ENCODE measurements around the gene TGFB3.

Gene TGFB3

DNA sequence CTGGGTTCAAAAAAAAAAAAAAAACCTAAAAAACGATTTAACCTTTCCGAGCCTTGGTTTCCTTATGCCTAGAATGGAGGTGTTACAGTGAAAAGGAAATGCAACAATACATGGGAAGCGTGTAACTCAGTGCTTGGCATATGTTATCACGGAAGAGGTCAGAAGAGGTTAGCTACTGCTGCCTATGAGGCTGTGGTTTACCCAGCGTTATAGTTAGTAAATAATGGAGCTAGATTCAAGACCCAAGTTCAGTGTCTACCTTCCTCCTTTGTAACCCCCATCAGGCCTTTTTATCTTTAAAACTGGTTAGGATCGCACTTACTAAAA, 4.6 kb upstream of the TGFB3 start:
- DNase-seq = no peak

DNA sequence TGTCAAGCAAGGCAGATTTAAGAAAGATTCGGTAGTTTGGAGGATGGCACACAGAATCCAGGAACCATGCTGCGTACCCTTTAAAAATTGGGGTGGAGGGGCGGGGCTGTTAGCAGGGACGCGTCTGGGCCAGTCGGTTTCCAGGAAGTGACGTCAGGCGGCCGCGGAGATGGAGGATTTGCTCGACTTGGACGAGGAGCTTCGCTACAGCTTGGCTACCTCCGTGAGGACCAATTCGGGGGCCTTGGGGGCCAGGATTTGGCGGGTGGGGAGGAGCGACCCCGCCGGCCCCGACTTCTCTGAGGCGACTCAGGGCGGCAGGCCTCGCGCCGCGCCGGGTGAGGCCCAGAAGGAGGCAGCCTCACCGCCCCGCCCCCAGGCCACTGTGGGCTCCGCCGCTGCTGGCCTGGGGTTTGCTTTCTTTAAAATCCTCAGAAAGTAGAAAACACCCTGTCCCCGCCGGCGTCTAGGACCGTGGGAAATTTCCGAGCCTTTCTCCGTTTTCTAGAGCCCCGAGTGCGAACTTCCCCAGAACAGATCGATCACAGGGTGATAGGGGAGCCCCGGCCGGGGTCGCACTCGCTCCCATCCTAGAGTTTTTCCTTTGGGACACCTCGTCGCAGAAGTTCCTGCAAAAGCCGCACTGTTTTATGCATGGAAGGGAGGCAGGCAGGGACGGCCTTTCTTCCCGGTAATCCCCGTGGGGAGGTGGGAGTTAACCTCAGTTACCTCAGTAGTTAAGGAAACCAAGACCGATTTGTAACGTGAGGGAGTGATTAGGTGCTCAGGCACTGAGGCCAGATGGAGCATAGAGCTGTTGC, 4.0 kb upstream of the TGFB3 start, which contains the start of gene IFT43:
Gene IFT43 (plus strand): TSS at position 146 of the 821 bp plus-strand sequence. CDS start 24 bp downstream, at position 170.
- DNase-seq = peak; percentile 86

DNA sequence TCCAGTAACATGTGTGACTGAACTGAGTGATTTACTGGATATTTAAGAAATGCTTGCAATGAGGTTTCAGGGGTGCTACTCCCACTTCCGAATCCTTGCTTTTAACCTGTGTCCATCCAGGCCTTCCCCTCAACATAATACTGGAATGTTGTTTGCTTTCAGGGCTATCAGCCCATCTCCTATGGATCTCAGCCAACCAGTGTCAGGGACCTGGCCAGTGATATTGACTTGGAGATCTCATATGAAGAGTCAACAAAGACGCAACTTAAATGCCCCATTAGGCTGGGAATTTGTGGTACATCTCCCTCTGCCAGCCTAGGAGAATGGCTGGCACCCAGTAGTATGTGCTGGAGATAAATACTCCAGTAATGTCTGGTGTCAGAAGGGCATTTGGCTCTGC, 2.9 kb upstream of the TGFB3 start:
- no peak for DNase-seq

DNA sequence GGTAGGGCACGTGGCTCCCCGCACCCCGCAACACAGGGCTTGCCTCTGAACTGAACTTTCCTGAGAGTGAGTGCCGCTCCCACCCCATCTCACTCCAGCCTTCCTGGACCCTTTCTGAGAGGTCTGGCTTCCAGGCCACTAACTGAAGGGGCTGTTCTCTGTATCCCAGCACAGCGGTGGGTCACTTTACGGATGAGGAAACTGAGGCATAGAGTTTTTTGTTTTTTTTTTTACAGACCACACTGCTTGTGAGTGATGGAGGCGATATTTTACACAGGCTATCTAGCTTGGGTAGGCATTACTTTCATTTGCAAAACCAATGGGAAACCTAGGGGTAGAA, 1.2 kb upstream of the TGFB3 start:
- no peak for DNase-seq

DNA sequence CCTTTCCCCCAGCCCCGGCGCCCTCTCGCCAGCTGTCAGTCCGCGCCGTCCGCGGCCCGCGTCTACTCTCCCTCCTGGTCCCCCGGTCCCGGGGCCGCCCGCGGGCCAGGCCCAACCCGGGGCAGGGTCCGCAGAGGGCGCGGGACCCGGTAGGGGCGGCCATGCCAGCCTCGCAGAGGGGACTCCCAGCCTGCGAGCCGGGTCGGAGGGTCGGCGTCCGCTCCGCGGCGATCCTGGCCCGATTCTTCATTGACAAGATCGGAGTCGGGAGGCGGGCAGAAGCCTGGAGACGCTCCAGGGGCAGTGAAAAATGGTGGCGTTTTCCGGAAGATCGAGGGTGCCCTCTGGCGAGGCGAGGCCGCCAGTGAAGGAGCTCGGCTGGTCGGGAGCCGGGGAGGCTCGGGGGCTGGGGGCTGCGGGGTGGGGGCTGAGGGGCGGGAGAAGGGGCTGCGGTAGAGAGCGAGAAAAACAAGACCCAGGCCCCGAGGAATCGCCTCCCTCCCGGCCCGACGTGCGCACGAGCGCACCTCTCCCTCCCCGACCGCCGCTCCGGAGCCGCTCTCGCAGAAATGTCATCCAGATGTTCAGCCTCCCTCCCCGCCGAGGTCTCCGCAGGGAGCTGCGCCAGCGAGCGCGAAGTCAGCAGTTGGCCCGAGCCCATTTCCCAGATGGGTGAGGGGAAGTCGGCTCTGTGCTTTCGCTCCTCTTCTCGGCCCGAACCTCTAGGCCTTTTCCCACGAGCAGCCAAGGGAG, 647 bp upstream of the TGFB3 start:
- DNase-seq = peak; percentile 70

DNA sequence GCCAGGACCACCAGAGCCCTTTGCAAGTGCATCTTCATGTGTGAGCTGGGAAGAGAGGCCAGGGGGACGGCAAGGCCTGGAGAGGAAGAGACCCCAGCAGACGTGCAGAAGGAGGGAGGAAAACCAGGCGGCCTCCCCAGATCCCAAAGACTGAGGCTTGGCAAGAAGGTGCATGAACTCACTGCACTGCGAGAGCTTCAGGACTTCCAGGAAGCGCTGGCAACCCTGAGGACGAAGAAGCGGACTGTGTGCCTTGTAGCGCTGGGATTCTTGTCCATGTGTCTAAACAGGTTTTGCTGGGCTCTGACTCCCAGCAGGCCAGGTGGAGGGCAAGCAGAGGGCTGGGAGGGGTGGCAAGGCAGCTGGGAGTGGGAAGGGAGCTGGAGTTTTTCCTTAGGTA, 939 bp downstream of the TGFB3 start:
- DNase-seq = no peak

DNA sequence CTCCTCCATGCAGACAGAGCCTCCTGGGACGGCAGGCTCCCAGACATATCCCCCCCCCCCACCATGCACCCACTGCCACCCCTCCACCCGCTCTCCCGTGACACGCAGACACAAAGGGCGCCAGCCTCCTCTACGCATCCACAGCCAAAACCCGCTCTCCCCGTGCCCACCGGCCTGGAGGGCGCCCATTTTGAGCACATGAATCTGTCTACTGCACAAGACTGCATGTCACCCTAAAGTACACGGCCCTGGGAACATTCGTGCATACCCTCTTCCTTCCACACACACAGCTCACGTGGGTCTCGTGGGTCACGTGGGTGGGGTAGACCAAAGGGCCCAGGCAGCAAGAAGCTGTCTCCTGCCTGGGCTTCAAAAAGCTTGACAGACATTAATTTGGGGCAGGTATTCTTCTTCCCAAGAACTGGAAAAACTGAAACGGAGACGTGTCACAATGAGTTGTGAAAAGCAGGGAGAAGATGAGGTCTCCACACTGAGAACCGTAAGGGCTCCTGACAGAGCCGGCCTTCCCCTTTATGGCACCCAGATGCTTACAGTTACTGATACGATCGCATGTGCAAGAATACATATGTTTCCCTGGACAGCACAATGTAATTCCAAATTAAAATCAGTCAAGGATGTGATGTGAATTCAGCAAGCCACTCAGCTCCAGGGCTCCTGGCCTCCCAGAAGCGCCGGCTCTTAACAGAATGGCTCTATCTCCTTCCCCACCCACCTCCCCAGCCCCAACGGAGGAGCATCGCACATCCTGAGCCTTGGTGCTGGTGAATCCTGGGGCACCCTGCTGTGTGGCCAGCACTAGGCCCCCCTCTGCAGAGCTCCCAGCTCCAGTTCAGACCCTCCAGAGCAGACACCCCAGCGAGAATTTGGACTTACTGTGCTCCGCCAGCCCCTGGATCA, 1.9 kb downstream of the TGFB3 start:
- DNase-seq = no peak

DNA sequence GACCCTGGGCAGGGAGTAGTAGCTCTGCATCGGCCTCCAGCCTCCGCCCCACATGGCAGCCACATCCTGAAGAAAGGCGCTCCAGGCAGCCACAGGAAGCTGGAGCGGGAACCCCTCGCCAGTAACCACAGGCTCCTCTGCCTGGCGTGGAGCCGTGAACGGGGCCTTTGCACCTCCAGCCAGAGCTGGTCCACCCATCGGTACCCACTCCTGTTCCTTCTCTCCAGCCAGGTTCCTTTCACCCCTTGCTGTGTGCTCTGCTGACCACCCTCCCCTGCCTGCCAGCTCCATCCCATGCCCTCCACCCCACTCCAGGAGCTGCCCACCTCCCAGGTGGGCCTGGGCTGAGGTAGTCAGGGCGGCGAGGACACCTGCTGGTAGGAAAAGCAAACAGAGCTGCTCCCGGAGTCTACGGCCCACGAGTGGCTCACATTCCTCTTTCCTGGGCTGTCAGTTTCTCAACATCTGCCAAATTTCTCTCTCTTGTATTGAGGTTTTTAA, 2.7 kb downstream of the TGFB3 start:
- no peak for DNase-seq

DNA sequence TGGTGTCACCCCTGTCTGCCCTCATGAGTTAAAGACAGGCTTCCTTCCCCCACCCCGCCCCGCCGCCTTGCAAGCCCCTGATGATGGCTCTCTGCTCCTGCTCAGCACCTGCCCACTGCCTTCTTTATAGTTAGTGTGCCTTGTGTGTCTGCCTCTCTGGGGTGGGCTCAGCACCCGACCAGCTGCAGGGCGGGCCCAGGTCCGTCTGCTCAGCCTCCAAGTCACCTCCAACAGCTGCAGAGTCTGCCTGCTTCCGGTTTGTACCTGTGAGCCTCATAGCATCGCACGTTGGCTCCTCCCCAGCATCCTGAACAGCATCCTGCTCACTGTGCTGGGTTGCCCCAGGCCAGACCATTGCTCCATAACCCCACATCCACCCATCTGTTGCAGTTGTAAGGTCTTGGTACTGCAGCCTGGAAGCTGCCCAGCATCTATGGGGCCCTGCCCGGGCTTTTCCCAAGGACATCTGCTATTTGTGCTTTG, 3.5 kb downstream of the TGFB3 start:
- no peak for DNase-seq

DNA sequence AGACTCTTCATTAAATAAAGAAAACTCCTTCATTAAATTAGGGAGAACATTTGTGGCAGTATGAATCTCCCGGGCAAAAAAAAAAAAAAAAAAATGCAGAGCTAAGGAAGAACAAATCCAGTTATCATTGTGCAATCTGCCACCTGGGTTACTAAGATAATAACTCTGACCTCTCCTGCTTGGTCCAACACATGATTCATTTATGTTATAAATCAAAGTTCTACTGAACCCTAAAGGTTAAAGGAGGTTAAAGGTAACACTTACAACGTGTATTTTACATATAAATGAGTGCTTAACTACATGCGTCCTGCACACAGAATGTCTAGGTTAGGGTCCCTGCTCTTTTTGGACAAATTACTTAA, 4.2 kb downstream of the TGFB3 start:
- no peak for DNase-seq

DNA sequence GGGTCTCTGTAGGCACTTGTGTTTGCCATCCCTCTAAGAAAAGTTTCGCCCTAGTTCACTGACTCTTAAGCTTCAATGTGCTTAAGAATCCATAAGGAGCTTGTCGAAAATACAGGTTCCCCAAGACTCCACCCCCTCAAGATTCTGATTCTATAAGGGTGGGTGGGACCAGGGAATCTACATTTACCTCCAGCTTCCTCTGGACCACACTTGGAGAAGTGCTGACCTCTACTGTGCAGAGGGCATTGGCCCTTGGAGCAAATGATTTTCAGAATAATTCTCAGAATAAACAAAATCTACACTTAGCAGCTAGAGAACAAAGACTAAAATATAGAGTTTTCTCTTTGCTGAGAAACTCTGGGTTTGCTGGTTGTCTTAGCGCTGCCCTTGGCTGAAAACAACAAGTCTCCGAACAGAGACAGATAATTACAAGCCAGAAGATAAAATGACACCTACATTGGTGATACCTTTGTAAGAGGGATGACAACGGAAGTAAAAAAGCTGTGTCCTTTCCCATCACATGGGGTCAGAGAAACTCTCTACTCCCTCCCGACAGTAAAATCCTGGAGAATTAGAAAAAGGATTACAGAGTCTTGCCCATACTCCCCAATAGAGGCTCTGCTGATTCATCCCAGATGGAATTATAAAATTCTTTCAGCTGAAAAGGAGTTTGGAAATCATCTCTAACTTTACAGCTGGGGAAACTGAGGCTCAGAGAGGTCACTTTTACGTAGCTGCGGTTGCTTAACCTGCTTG, 4.8 kb downstream of the TGFB3 start:
- DNase-seq = no peak

DNA sequence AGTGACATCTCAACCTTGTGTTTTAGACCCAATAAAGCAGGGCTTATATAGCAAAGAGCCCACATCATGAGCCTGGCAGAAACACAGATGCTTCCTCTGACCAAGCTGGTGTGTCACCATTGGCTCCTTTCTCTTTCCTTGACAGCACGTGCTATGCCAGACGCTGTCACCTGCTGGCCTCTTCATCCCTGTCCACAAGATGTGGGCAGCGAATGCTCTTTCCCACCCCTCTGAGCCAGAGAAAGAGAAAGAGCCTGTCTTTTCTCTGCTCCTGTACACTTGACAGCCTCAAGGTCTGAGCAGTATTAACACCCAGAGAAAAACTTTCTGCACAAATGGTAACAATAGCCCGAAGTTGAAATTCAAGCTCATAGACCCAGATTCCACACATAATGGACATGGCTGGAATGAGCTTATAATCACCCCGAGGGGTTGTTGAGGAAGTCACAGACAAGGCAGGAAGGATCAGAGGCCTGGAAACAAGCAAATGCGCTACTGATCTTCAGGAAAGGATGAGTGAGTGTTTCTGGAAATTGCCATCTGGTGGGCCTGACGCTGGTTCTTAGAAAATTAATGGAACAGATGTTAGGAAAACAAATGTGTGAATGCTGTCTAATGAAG, 8.9 kb downstream of the TGFB3 start:
- no peak for DNase-seq

DNA sequence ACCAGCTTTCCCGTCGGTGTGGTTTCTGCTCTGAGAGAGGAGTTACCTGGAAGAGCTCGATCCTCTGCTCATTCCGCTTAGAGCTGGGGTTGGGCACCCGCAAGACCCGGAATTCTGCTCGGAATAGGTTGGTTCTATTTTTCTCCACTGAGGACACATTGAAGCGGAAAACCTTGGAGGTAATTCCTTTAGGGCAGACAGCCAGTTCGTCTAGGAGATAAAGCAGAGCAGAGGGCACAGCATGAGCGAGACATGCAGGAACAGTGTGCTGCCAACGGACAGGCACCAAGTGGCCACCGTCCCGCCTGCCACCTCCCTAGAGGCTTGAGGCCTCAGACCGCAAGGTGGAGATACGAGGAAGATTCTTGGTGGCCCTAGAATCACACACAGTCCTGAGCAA, 10.3 kb downstream of the TGFB3 start:
- no peak for DNase-seq

DNA sequence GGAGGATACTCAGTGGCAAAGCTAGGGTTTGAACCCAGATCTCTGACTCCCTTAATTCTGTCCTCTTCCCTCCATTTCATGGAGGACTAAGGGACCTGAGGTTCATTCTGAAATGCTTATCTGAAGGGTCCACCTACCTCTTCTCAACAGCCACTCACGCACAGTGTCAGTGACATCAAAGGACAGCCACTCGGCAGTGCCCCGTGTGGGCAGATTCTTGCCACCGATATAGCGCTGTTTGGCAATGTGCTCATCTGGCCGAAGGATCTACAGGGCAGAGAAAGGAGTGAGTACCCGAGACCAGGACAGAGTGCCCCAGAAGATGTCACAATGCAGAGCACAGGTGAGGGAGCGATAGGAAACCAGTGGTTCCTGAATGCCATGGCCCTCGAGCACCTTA, 10.8 kb downstream of the TGFB3 start:
- DNase-seq = no peak

DNA sequence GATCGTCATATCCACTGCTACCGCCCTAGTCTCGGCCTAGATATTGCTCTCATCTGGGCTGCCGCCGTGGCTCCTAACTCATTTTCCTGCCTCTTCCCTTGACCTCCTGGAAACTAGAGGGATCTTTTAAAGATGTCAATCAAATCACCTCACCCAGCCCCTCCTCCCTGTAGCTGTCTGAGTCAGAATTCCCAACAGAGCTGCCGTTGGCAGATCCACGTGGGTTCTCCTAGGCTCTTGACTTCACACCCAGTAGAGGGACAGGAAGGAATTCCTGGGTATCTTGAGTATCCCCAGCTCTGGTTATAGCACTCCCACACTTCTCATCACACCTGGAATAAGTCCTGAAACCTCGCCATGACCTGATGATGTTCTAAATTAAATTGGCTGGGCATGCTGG, 11.9 kb downstream of the TGFB3 start:
- DNase-seq = no peak

DNA sequence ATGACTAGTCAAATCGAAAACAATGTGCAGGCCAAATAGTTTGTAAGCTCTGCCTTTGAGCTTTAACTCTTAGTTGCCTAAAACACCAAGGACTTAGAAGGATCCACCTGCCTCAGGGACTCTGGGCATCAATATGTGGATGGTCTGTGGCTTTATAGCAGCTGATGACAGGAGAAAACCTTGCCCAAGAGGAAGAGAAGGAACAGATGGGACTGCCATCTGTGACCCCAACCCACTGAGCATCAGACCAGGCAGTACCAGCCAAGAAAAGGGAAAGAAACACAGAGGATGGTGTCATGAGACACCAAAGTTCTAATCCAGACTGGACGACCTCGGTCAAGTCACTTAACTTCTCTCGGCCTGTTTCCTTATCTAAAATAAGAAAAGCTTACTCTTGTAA, 12.7 kb downstream of the TGFB3 start:
- DNase-seq = no peak

DNA sequence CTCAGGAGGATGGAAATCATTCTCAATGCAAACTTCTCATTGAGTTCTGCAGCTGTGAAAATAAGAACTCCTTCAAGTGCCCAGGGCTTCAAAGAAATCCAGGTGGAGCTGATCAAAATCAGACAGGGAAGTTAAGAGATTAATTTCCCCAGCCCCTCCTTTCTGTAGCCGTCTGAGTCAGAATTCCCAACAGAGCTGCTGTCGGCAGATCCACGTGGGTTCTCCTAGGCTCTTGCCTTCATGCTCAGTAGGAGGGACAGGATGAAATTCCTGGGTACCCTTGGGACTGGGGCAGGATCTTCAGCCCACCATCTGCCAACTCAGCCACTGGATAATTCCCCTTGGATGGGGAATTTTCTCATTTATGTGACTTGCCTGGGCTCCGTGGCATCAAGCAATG, 13.3 kb downstream of the TGFB3 start:
- DNase-seq = no peak

DNA sequence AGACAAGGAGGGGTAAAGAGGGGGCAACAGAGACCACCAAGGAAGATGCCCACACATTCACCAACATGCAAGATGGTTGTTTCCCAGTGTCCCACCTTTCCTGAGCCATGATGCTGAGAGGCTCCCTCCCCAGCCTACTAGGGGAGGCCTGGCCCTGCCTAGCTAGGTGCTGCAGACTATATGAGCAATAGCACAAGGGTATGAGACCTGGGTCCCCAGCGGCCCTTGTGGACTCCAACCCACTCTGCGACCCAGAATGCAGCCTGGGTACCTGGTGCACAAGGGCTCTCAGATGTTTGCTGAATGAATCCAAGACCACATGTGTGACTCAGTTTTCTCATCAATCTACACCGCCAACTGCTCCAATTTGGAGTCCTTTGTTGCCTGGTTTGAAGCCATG, 13.9 kb downstream of the TGFB3 start:
- DNase-seq = no peak

DNA sequence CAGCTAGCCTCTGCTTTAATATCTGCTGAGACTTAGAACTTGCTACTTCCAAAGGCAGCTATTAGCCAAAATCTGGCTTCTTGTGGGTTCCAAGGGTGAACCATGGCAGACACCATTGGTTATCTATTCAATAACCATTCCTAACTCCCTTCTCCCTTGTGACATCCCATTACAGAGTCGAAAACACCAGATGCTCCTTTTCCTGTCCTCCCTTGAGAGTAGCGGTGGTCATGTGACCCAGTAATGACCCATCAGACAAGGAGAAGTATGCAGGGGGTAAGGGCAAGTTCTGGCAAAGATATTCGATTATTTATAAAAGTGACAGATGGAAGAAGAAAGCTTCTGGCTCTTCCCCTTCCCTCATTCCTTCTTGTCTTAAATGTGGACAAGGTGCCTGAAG, 20.1 kb downstream of the TGFB3 start:
- DNase-seq = no peak

DNA sequence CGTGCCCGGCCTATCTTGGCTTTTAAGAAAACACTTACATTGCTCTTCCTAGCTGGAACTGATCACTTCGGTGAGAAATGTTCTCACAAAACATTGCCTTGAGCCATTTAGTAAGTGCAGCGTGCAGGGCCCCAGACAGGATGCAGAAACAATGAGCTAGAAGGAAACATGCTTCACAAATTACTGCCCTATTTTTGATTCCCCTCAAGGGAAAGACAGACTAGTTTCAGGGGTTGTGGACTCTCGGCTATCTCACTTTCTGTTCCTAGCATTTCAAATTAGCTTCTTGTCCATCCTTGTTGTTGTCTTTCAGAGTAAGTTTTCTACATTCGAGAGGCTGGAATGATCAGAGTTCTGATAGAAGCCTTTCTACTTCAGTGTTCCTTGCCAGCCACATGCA, 21.6 kb downstream of the TGFB3 start:
- DNase-seq = no peak

DNA sequence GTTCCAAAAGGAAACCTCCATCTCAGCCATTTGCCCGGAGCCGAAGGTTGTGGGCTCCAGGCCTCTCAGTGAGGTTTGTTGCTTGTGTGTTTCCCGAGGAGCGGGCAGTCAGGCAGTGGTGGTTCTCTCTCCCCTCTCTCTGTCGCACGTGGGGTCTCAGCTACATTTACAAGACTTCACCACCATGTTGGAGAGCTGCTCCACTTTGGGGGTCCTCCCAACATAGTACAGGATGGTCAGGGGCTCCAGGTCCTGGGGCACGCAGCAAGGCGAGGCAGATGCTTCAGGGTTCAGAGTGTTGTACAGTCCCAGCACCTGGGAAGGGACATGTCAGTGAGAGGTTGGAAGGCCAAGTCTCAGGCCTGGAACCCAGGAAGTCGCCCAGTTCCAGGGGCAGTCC, 22.8 kb downstream of the TGFB3 start:
- DNase-seq = no peak

DNA sequence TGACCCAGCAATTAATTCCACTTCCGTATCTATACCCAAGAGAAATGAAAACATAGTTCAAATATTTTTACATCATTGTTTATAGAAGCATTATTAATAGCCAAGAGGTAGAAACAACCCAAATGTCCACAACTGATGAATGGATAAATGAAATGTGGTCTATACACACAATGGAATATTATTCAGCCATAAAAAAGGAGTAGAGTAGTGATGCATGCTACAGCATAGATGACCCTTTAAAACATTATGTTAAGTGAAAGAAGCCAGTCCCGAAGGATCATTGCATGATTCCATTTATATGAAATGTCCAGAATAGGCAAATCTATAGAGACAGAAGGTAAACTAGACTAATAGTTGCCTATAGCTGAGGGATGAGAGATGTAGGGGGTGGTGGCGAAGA, 29.3 kb downstream of the TGFB3 start:
- no peak for DNase-seq

Measured in activated CD4-positive, alpha-beta T cell treated with anti-CD3 and anti-CD28 coated beads for 1 hour (primary cell).